PFSK-1 (cell line): ENCODE data around the gene IRF1.

Source experiments
- POLR2AphosphoS5 ChIP-seq: IDR thresholded peaks from 2 replicates; pipeline ENCODE4 v1.6.1; 2012; ENCODE audit warnings: low read depth, mild to moderate bottlenecking, control low read depth, low read length, moderate library complexity
- REST ChIP-seq, 2 experiments: IDR thresholded peaks; 2 replicates each; pipeline versions ENCODE4 v1.6.1 to v1.8.0; 2011 to 2012; ENCODE audit warnings: low read depth in 2 of 2, low read length in 2 of 2, control low read depth in 1 of 2, inconsistent platforms in 1 of 2, mild to moderate bottlenecking in 1 of 2, moderate library complexity in 1 of 2; ENCODE audit not compliant: insufficient read depth in 1 of 2
- SIN3A ChIP-seq: IDR thresholded peaks from 2 replicates; pipeline ENCODE4 v1.6.1; 2012; ENCODE audit warnings: mild to moderate bottlenecking, low read length, moderate library complexity, borderline replicate concordance; ENCODE audit not compliant: insufficient read depth

- TF ChIP-seq SIN3A (peak; percentile 32; the same call in 1 of the 2 replicates), REST (IDR thresholded peaks at IDR 0.05; ENCODE audit: insufficient read depth in 1 of 2, low read depth in 2 of 2, low read length in 2 of 2) (no peak), POLR2AphosphoS5 (peak; percentile 67; the same call in 1 of the 2 replicates)
Measured at GRCh38 chr5:132490484-132491367, at the start of gene IRF1.
